BLaER1 treated with 17β-estradiol and CSF1 and Interleukin-3, amounts not matched to agents 10 nM and 100 nM (cell line): ENCODE data around the gene RAB6A.
"Not testable (repeated sequence)": the region's sequence is repeated elsewhere in the genome, so short reads cannot be mapped to it uniquely, and the experiment has no call there.

ENCODE experiments used
- H3K27ac ChIP-seq, 11 experiments: shearing (Covaris generic); formaldehyde crosslinking; 2 replicates each; pipeline ENCODE4 v1.8.1; 2022
- H3K27me3 ChIP-seq, 11 experiments: shearing (Covaris generic); formaldehyde crosslinking; 2 replicates each; pipeline ENCODE4 v1.8.1; 2022
- H3K36me3 ChIP-seq, 11 experiments: shearing (Covaris generic); formaldehyde crosslinking; 2 replicates each; pipeline ENCODE4 v1.8.1; 2022
- H3K4me1 ChIP-seq, 10 experiments: shearing (Covaris generic); formaldehyde crosslinking; 2 replicates each; pipeline ENCODE4 v1.8.1; 2022
- H3K4me2 ChIP-seq, 11 experiments: shearing (Covaris generic); formaldehyde crosslinking; 2 replicates each; pipeline ENCODE4 v1.8.1; 2022
- H3K4me3 ChIP-seq, 10 experiments: shearing (Covaris generic); formaldehyde crosslinking; 2 replicates each; pipeline ENCODE4 v1.8.1; 2022
- H3K9ac ChIP-seq, 11 experiments: shearing (Covaris generic); formaldehyde crosslinking; 2 replicates each; pipeline ENCODE4 v1.8.1; 2022
- H3K9me3 ChIP-seq, 11 experiments: shearing (Covaris generic); formaldehyde crosslinking; replicated peaks in 1 of 11; 2 replicates each; pipeline ENCODE4 v1.8.1; 2022
- H4K20me1 ChIP-seq, 11 experiments: shearing (Covaris generic); formaldehyde crosslinking; 2 replicates each; pipeline ENCODE4 v1.8.1; 2022
- Cebpa-rat ChIP-seq, 11 experiments: shearing (Covaris generic); IDR thresholded peaks; 2 replicates each; pipeline ENCODE4 v1.8.1; 2022

The RAB6A gene

GRCh38 chr11:73792584-73792983 lies 31.7 kb upstream of the RAB6A start:
- Histone ChIP-seq H3K27ac (no peak overlapping the region), H3K36me3 (peaks cover 7 to 44% (median 29%) of the 10 kb centered on the region in 11 experiments), H4K20me1 (peaks cover 0 to 19% (median 6%) of the 10 kb centered on the region in 11 experiments; a peak in 7 of 22 replicates), H3K27me3 (no peaks in the 10 kb centered on the region), H3K9ac (no peak overlapping the region), H3K4me2 (no peak overlapping the region), H3K4me3 (no peak overlapping the region), H3K9me3 (no peaks in the 10 kb centered on the region), H3K4me1 (peaks cover 10 to 24% (median 12%) of the 10 kb centered on the region in 10 experiments)
- TF ChIP-seq Cebpa-rat (IDR thresholded peaks at IDR 0.05): no peak

- Histone ChIP-seq H3K27me3 (no peaks in the 10 kb centered on the region), H3K4me1 (peaks cover 16 to 30% (median 18%) of the 10 kb centered on the region in 10 experiments), H3K27ac (peak overlapping the region in 1 of 11 experiments; percentile 99; a peak in 2 of 22 replicates), H3K36me3 (peaks cover 0 to 18% (median 11%) of the 10 kb centered on the region in 11 experiments; a peak in 12 of 22 replicates), H3K9me3 (no peaks in the 10 kb centered on the region), H4K20me1 (no peaks in the 10 kb centered on the region), H3K4me3 (peak overlapping the region in 4 of 10 experiments; percentile 66 to 73 (median 70); a peak in 7 of 20 replicates), H3K4me2 (peak overlapping the region; percentile 74 to 87 (median 83); a peak in 21 of 22 replicates), H3K9ac (peak overlapping the region in 7 of 11 experiments; percentile 87 to 97 (median 93); a peak in 10 of 22 replicates)
- TF ChIP-seq Cebpa-rat (IDR thresholded peaks at IDR 0.05): no peak
Measured at GRCh38 chr11:73789279-73789670, 28.4 kb upstream of the RAB6A start.

GRCh38 chr11:73787643-73788558 lies 27.0 kb upstream of the RAB6A start, which contains the start of gene MRPL48:
MRPL48 (plus strand) TSS chr11:73787874; CDS start chr11:73787972, 98 bp downstream.
- peak within 1 kb of the TSS; percentile 80 to 99 (median 95) for H3K27ac ChIP-seq
- H3K36me3 ChIP-seq: peaks cover 0 to 14% (median 11%) of the 10 kb centered on the region in 11 experiments; a peak in 11 of 22 replicates
- H3K9me3 ChIP-seq: no peaks in the 10 kb centered on the region
- H3K4me1 ChIP-seq: peaks cover 16 to 30% (median 18%) of the 10 kb centered on the region in 10 experiments
- H3K27me3 ChIP-seq: no peaks in the 10 kb centered on the region
- peak within 1 kb of the TSS; percentile 74 to 87 (median 83) for H3K4me2 ChIP-seq
- peak within 1 kb of the TSS; percentile 63 to 78 (median 69) for H3K4me3 ChIP-seq
- no peak for TF ChIP-seq Cebpa-rat (IDR thresholded peaks at IDR 0.05)
- H3K9ac ChIP-seq: peak within 1 kb of the TSS; percentile 80 to 97 (median 91)
- no peaks in the 10 kb centered on the region for H4K20me1 ChIP-seq

GRCh38 chr11:73787051-73787642 lies 26.3 kb upstream of the RAB6A start:
- Histone ChIP-seq H3K27me3 (no peaks in the 10 kb centered on the region), H3K4me3 (peak overlapping the region; percentile 63 to 78 (median 69)), H3K4me2 (peak overlapping the region; percentile 74 to 87 (median 82)), H4K20me1 (no peaks in the 10 kb centered on the region), H3K4me1 (peaks cover 16 to 25% (median 18%) of the 10 kb centered on the region in 10 experiments), H3K36me3 (peaks cover 0 to 12% (median 9%) of the 10 kb centered on the region in 11 experiments; a peak in 11 of 22 replicates), H3K27ac (peak overlapping the region; percentile 80 to 99 (median 95)), H3K9ac (peak overlapping the region; percentile 80 to 97 (median 91)), H3K9me3 (no peaks in the 10 kb centered on the region)
- TF ChIP-seq Cebpa-rat (IDR thresholded peaks at IDR 0.05): no peak

- H3K4me2 ChIP-seq, H3K36me3 ChIP-seq, H4K20me1 ChIP-seq, H3K9ac ChIP-seq, H3K4me3 ChIP-seq, H3K27ac ChIP-seq, H3K27me3 ChIP-seq, H3K9me3 ChIP-seq: not testable (repeated sequence)
- H3K4me1 ChIP-seq: peaks cover 16 to 23% (median 18%) of the 10 kb centered on the region in 10 experiments
Measured at GRCh38 chr11:73785467-73785866, 24.6 kb upstream of the RAB6A start.

GRCh38 chr11:73784734-73785133 lies 23.9 kb upstream of the RAB6A start:
- H3K4me1 ChIP-seq: peaks cover 16 to 30% (median 24%) of the 10 kb centered on the region in 10 experiments
- H3K9ac ChIP-seq: 0 out of 22 replicates have a peak overlapping the region, but pooled peaks of 1 of the 11 experiments have one; percentile 27
- no peak overlapping the region for H3K27ac ChIP-seq

GRCh38 chr11:73784080-73784634 lies 23.3 kb upstream of the RAB6A start:
- Histone ChIP-seq H3K27ac (no peak overlapping the region), H3K9ac (0 out of 22 replicates have a peak overlapping the region, but pooled peaks of 1 of the 11 experiments have one; percentile 27), H3K4me2 (0 out of 22 replicates have a peak overlapping the region, but pooled peaks of 1 of the 11 experiments have one; percentile 8), H3K36me3 (no peaks in the 10 kb centered on the region), H3K4me3 (no peak overlapping the region), H3K9me3 (no peaks in the 10 kb centered on the region), H3K4me1 (peaks cover 13 to 27% (median 21%) of the 10 kb centered on the region in 10 experiments), H4K20me1 (no peaks in the 10 kb centered on the region), H3K27me3 (no peaks in the 10 kb centered on the region)
- no peak for TF ChIP-seq Cebpa-rat (IDR thresholded peaks at IDR 0.05)

More at GRCh38 chr11:73784734-73785133, 23.9 kb upstream of the RAB6A start:
- Histone ChIP-seq H3K36me3 (no peaks in the 10 kb centered on the region), H3K4me3 (no peak overlapping the region), H3K9me3 (no peaks in the 10 kb centered on the region), H3K27me3 (no peaks in the 10 kb centered on the region), H4K20me1 (no peaks in the 10 kb centered on the region), H3K4me2 (no peak overlapping the region)
- no peak for TF ChIP-seq Cebpa-rat (IDR thresholded peaks at IDR 0.05)

- no peak for TF ChIP-seq Cebpa-rat (IDR thresholded peaks at IDR 0.05)
- H3K9ac ChIP-seq: no peak overlapping the region
- H3K9me3 ChIP-seq: no peaks in the 10 kb centered on the region; a peak in 1 of 22 replicates
- H3K27me3 ChIP-seq: no peaks in the 10 kb centered on the region
- no peak overlapping the region for H3K4me2 ChIP-seq
- no peak overlapping the region for H3K4me3 ChIP-seq
- H4K20me1 ChIP-seq: no peaks in the 10 kb centered on the region
- H3K27ac ChIP-seq: no peak overlapping the region
- H3K4me1 ChIP-seq: peaks cover 7 to 27% (median 18%) of the 10 kb centered on the region in 10 experiments
- no peaks in the 10 kb centered on the region for H3K36me3 ChIP-seq
Measured at GRCh38 chr11:73783483-73784020, 22.7 kb upstream of the RAB6A start.
